Testis (tissue), 2 donors: ENCODE data around the gene CCDC57.

Source experiments
- CTCF ChIP-seq, 3 experiments: fragments of 450-650 bp in 2 of 3; fragments of 200-600 bp in 1 of 3; sonication (generic) in 1 of 3; IDR thresholded peaks; one replicate each; pipeline ENCODE4 v1.5.1; 2016 to 2019; ENCODE audit warnings: antibody characterized with exemption in 3 of 3, mild to moderate bottlenecking in 2 of 3, moderate library complexity in 1 of 3
- POLR2A ChIP-seq: fragments of 450-650 bp; IDR thresholded peaks from one replicate; pipeline ENCODE4 v1.6.1; 2017; ENCODE audit warnings: antibody characterized with exemption, mild to moderate bottlenecking, moderate library complexity

GRCh38 chr17:82151106-82151957 is 61.3 kb downstream of the CCDC57 start:
- TF ChIP-seq CTCF (IDR thresholded peaks at IDR 0.05) (no peak), POLR2A (no peak)
